Brain microvascular endothelial cell (primary cell): ENCODE results near the gene RAET1L.
"Not testable (repeated sequence)": the region's sequence is repeated elsewhere in the genome, so short reads cannot be mapped to it uniquely, and the experiment has no call there.

Experiments
- DNase-seq: peaks from one replicate; pipeline ENCODE4 v3.0.0-alpha.2; 2020
- H3K27ac ChIP-seq: fragments of 250-450 bp; sonication (Bioruptor Pico); 2 replicates; pipeline ENCODE4 v1.5.1; 2020; ENCODE audit warnings: mild to moderate bottlenecking, moderate library complexity
- H3K27me3 ChIP-seq: fragments of 250-450 bp; sonication (Bioruptor Pico); replicated peaks from 2 replicates; pipeline ENCODE4 v1.5.1; 2020; ENCODE audit warnings: mild to moderate bottlenecking
- H3K36me3 ChIP-seq: fragments of 250-450 bp; sonication (Bioruptor Pico); replicated peaks from 2 replicates; pipeline ENCODE4 v1.5.1; 2020; ENCODE audit warnings: mild to moderate bottlenecking
- H3K4me3 ChIP-seq: 2 replicates; pipeline ENCODE4 v1.5.1; 2011; ENCODE audit warnings: low read depth, mild to moderate bottlenecking, control low read depth, low read length, moderate library complexity
- in situ Hi-C: cut with HindIII; loops from 2 replicates; pipeline ENCODE4 v1.10.0; 2017; ENCODE audit warnings: low sequenced_read_pairs, low pct_ligation_motif_present
- TF ChIP-seq, protein P1 (sequence below): IDR thresholded peaks from 2 replicates; pipeline ENCODE4 v1.5.1; 2011; ENCODE audit warnings: low read depth, mild to moderate bottlenecking, moderate library complexity, low read length, control low read depth, inconsistent platforms; ENCODE audit errors: missing control alignments

Gene RAET1L

DNA sequence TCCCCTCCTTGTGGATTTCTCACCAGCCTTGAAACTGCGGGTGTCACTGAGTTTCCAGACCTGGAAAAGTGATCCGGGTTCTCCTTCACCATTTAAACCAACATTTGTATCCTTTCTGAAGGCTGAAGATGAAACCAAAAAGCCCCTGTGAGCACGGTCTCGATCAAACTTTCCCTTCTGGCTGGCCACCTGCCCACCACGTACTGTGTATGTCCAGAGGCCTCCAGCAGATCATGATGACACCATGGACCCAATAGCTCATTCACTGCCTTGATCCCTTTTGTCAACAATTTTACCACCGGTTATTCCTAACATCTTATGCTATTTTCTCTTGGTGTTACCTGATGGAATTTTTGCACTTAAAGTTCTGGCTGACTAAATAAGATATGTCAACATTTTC is 46.0 kb downstream of the RAET1L start:
- Histone ChIP-seq H3K4me3 (no peak overlapping the region), H3K36me3 (no peaks in the 10 kb centered on the region), H3K27me3 (peaks cover 55% of the 10 kb centered on the region), H3K27ac (no peak overlapping the region)
- TF ChIP-seq, protein P1, sequence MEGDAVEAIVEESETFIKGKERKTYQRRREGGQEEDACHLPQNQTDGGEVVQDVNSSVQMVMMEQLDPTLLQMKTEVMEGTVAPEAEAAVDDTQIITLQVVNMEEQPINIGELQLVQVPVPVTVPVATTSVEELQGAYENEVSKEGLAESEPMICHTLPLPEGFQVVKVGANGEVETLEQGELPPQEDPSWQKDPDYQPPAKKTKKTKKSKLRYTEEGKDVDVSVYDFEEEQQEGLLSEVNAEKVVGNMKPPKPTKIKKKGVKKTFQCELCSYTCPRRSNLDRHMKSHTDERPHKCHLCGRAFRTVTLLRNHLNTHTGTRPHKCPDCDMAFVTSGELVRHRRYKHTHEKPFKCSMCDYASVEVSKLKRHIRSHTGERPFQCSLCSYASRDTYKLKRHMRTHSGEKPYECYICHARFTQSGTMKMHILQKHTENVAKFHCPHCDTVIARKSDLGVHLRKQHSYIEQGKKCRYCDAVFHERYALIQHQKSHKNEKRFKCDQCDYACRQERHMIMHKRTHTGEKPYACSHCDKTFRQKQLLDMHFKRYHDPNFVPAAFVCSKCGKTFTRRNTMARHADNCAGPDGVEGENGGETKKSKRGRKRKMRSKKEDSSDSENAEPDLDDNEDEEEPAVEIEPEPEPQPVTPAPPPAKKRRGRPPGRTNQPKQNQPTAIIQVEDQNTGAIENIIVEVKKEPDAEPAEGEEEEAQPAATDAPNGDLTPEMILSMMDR: no peak
- no peak for DNase-seq
- in situ Hi-C loops: no loop called here

DNA sequence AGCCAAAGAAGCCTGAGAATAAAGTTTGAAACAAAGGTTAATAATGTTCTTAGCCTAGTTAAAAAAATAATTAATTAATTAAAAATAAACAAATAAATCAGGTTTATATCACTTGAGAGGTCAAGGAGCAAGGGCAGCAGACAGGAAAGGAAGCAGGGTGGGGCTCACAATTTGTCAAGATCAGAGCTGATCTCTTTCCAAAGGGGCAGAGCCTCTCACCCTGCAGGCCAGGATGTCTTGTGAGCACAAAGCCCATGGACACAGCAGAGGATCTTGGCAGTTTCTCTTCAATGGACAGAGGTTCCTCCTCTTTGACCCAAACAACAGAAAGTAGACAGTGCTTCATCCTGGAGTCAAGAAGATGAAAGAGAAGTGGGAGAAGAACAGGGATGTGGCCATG is 46.7 kb downstream of the RAET1L start:
- TF ChIP-seq, protein P1: no peak
- Histone ChIP-seq H3K36me3 (no peaks in the 10 kb centered on the region), H3K27ac (no peak overlapping the region), H3K4me3 (no peak overlapping the region), H3K27me3 (peaks cover 55% of the 10 kb centered on the region)
- in situ Hi-C loops: no loop called here
- no peak for DNase-seq

DNA sequence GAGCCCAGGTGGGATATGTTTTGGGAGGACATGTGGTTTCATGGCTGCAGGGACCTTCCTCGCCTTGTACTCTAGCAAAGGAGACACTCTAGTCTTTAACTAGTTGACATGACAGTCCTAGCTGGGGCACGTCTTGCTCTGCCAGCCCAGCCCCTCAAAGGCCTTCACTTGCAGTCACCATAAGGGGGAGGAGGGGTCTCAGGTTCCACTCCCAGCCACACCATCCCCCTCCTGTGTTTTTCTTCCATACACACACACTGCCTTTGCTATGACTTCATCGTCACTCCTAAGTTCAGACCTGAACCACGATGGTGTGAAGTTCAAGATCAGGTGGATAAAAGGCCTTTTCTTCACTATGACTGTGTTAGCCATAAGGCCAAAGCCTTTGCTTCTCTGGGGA is 48.1 kb downstream of the RAET1L start:
- no peak overlapping the region for H3K27ac ChIP-seq
- no peaks in the 10 kb centered on the region for H3K36me3 ChIP-seq
- TF ChIP-seq, protein P1: no peak
- H3K27me3 ChIP-seq: peaks cover 46% of the 10 kb centered on the region
- no peak for DNase-seq
- in situ Hi-C loops: no loop called here
- H3K4me3 ChIP-seq: no peak overlapping the region

DNA sequence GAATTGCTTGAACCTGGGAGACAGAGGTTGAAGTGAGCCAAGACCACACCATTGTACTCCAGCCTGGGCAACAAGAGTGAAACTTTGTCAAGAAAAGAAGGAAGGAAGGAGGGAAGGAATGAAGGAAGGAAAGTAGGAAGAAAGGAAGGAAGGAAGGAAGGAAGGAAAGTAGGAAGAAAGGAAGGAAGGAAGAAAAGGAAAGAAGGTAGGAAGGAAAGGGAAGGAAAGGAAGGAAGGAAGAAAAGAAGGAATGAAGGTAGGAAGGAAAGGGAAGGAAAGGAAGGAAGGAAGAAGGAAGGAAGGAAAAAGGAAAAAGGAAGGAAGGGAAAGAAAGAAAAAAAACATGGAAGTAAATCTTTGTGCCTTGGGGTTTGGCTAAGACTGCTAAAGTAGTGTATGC is 49.9 kb downstream of the RAET1L start:
- peaks cover 37% of the 10 kb centered on the region for H3K27me3 ChIP-seq
- H3K4me3 ChIP-seq: no peak overlapping the region
- H3K36me3 ChIP-seq: no peaks in the 10 kb centered on the region
- H3K27ac ChIP-seq: no peak overlapping the region
- TF ChIP-seq, protein P1: no peak
- in situ Hi-C loops: no loop called here
- DNase-seq: no peak

DNA sequence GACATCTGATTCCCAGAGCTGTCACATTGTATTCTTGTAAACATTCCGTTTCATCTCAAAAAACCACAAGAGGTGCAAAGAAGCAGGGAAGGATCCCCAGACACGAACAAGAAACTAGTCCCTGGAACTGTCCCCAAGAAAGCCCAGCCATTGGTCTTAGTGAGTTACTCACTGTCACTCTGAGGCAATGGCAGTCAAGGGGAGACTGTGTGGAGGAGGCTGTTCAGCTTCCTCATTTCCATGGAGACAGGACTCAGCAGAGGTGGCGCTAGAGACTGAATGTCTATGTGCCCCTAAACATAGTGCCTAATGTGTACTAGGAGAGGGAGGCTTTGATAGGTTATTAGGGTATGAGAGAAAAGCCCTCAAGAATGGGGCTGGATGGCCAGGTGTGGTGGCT is 50.5 kb downstream of the RAET1L start:
- H3K4me3 ChIP-seq: no peak overlapping the region
- H3K27me3 ChIP-seq: peaks cover 38% of the 10 kb centered on the region
- TF ChIP-seq, protein P1: no peak
- H3K36me3 ChIP-seq: no peaks in the 10 kb centered on the region
- H3K27ac ChIP-seq: no peak overlapping the region
- DNase-seq: no peak
- in situ Hi-C loops: no loop called here

DNA sequence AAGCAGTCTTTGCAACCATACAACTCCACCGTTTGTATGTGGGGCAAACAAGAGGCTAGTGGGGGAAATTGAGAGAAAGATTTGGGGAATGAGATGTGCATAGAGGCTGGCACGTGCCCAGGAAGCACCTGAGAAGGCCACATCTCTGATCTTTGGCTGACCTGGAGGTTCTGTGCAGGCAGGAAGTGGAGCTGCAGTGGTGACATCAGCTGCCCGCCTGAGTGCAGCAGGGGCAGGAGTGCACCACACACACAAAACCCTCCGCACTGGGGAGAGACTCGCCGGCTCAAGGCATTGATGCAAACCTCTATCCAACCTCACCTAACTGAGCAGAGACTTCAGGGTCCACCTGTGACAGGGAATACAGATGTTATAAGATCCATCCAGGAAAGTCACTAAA is 50.9 kb downstream of the RAET1L start:
- in situ Hi-C loops: not testable (repeated sequence)
- peaks cover 37% of the 10 kb centered on the region for H3K27me3 ChIP-seq

More for the DNA sequence above, 50.9 kb downstream of the RAET1L start:
- not testable (repeated sequence) for H3K27ac ChIP-seq, H3K4me3 ChIP-seq, H3K36me3 ChIP-seq, DNase-seq
